AG04450 (cell line): ENCODE data around the gene SDR39U1. TPM values are rescaled to one million over a fixed set of nuclear protein-coding genes. Genes with fewer than 3 reads are reported as not detected.

Experiments used
- CTCF ChIA-PET: fragments of 300-600, 350-600 bp; formaldehyde crosslinking; extraction: SDS; loops from one replicate; lab custom pipeline; 2022; ENCODE audit warnings: antibody characterized with exemption, inconsistent platforms; lab: Charles Lee
- POLR2A ChIA-PET: fragments of 350-600 bp; formaldehyde crosslinking; extraction: SDS; loops from one replicate; lab custom pipeline; 2021; ENCODE audit warnings: antibody characterized with exemption, inconsistent platforms; lab: Yijun Ruan, JAX
- DNase-seq: peaks from one replicate; pipeline ENCODE4 v3.0.0-alpha.2; 2011; ENCODE audit warnings: low read depth, low spot score
- H3K27ac ChIP-seq: one replicate; pipeline ENCODE4 v1.5.1; 2012; ENCODE audit warnings: low read depth, low read length, control low read depth
- H3K27me3 ChIP-seq: one replicate; pipeline ENCODE4 v1.6.0; 2012; ENCODE audit warnings: low read length; ENCODE audit not compliant: control insufficient read depth, insufficient read depth
- H3K4me3 ChIP-seq: 2 replicates; pipeline ENCODE4 v1.5.1; 2011; ENCODE audit warnings: mild to moderate bottlenecking, low read depth, low read length, control low read depth
- H3K9me3 ChIP-seq: 2 replicates; pipeline ENCODE4 v1.5.1; 2012; ENCODE audit warnings: low read length; ENCODE audit not compliant: control insufficient read depth, insufficient read depth
- polyA plus RNA-seq: library from polyadenylated mRNA; depleted of rRNA; stranded (reverse); fragments of >200 nt; gene quantifications from 2 replicates; pipeline ENCODE4 v1.2.3, GENCODE V29; 2011
- TF ChIP-seq, protein P1 (sequence below): IDR thresholded peaks from 2 replicates; pipeline ENCODE4 v1.5.1; 2011; ENCODE audit warnings: low read depth, low read length, control low read depth, inconsistent platforms

The SDR39U1 gene
- polyA plus RNA-seq, 1 experiment: 22.9 TPM

DNA sequence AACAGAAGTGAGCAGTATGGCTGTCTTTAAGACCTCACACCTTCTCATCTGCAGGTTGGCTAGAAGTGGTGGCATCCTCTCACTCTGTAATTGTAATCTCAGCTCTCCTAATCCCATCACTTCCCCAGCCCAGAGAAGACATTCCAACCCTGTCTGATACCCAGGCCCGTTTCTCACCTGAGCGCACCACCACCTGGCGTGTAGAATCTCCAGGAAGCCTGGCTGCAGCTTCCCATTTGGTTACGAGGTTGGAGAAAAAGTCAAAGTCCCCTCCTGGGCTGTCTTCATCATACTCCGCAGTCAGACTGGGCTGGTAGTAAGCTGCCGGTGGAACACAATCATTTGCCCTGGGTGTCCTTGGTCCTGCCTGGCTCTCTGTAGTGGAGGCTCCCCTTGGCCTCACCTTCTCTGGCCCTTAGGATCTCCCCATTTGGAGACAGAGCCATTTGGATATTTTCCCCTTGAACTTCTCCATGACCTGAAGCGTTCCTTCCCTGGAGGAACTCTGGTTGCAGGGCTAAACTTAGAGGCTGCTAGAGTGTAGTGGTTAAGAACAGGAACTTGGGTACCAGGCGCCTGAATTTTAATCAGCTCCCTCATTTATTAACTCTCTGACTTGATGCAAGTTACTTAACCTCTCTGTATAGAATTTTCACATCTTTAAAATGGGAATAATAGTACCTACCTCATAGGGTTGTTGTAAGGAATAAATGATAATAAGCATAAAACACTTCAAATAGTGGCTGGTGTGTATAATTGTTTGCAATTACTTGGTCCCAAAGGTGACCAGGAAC, 1.8 kb downstream of the SDR39U1 start:
- TF ChIP-seq, protein P1, sequence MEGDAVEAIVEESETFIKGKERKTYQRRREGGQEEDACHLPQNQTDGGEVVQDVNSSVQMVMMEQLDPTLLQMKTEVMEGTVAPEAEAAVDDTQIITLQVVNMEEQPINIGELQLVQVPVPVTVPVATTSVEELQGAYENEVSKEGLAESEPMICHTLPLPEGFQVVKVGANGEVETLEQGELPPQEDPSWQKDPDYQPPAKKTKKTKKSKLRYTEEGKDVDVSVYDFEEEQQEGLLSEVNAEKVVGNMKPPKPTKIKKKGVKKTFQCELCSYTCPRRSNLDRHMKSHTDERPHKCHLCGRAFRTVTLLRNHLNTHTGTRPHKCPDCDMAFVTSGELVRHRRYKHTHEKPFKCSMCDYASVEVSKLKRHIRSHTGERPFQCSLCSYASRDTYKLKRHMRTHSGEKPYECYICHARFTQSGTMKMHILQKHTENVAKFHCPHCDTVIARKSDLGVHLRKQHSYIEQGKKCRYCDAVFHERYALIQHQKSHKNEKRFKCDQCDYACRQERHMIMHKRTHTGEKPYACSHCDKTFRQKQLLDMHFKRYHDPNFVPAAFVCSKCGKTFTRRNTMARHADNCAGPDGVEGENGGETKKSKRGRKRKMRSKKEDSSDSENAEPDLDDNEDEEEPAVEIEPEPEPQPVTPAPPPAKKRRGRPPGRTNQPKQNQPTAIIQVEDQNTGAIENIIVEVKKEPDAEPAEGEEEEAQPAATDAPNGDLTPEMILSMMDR: no peak
- no peaks in the 10 kb centered on the region for H3K27me3 ChIP-seq
- CTCF ChIA-PET: interaction anchor here (0.9 to 4.2 kb wide), 5 partner anchors 9 to 133 kb away, joined by 5 to 66 read pairs (median 5); partner anchors contain the start of genes ADCY4 and CIDEB
- DNase-seq: no peak
- POLR2A ChIA-PET: no interaction called here
- no peak overlapping the region; the same call in 1 of the 2 replicates for H3K4me3 ChIP-seq
- H3K27ac ChIP-seq: no peak overlapping the region
- no peaks in the 10 kb centered on the region; the same call in 1 of the 2 replicates for H3K9me3 ChIP-seq

- POLR2A ChIA-PET: no interaction called here
- CTCF ChIA-PET: interaction anchor here (0.9 to 13.3 kb wide), 4 partner anchors 8 to 132 kb away, joined by 5 to 712 read pairs (median 52); partner anchors contain the start of genes ADCY4 and RIPK3
- TF ChIP-seq, protein P1: no peak
Observed at GRCh38 chr14:24439830-24440605, 2.6 kb downstream of the SDR39U1 start.

GRCh38 chr14:24439257-24439656, 3.3 kb downstream of the SDR39U1 start:
- ChIA-PET CTCF (interaction anchor here (13.3 kb wide), 1 partner anchor 107 kb away, joined by 712 read pairs; the partner anchor contains the start of genes ADCY4 and RIPK3), POLR2A (no interaction called here)
- no peak overlapping the region for H3K27ac ChIP-seq

More at GRCh38 chr14:24439830-24440605, 2.6 kb downstream of the SDR39U1 start:
- Histone ChIP-seq H3K27ac (no peak overlapping the region), H3K9me3 (no peaks in the 10 kb centered on the region; the same call in 1 of the 2 replicates), H3K27me3 (no peaks in the 10 kb centered on the region), H3K4me3 (no peak overlapping the region)
- no peak for DNase-seq

GRCh38 chr14:24438223-24439097, 4.1 kb downstream of the SDR39U1 start:
- CTCF ChIA-PET: interaction anchor here (1.3 to 13.3 kb wide), 6 partner anchors 32 to 131 kb away, joined by 3 to 712 read pairs (median 24); partner anchors contain the start of genes ADCY4, CIDEB, LTB4R2 and RIPK3
- POLR2A ChIA-PET: interaction anchor here (1.2 to 2.2 kb wide), 2 partner anchors 97 to 106 kb away, joined by 3 to 13 read pairs; no protein-coding TSS in a partner anchor

More at GRCh38 chr14:24439257-24439656, 3.3 kb downstream of the SDR39U1 start:
- no peak for DNase-seq
- Histone ChIP-seq H3K27me3 (no peaks in the 10 kb centered on the region), H3K9me3 (no peaks in the 10 kb centered on the region; the same call in 1 of the 2 replicates), H3K4me3 (no peak overlapping the region)
- TF ChIP-seq, protein P1: no peak

More at GRCh38 chr14:24438223-24439097, 4.1 kb downstream of the SDR39U1 start:
- Histone ChIP-seq H3K27me3 (no peaks in the 10 kb centered on the region), H3K27ac (no peak overlapping the region), H3K9me3 (no peaks in the 10 kb centered on the region; the same call in 1 of the 2 replicates), H3K4me3 (no peak overlapping the region)
- DNase-seq: no peak
- TF ChIP-seq, protein P1: no peak
